Stimulated activated naive B cell treated with anti-CD40 and anti-IgM and Interleukin-4, amounts not matched to agents 10 μg/mL and 1 μg/mL and 100 μg/mL, for 72 hours (primary cell): Measurements from ENCODE around the gene KMT2A.

ENCODE experiments used
- ATAC-seq, 2 donors: fragments of 150-1000 bp; cut with Tn5 transposase; replicated peaks; 2 replicates each; pipeline ENCODE4 v1.10.0; 2021; ENCODE audit warnings: moderate library complexity in 1 of 2
- DNase-seq: peaks from one replicate; pipeline ENCODE4 v3.0.0; 2021
- H3K27ac Mint-ChIP-seq: one replicate; pipeline ENCODE4 v1.8.0; 2022; ENCODE audit warnings: mild to moderate bottlenecking, mixed read lengths
- H3K27me3 Mint-ChIP-seq, 2 donors: one replicate each; pipeline ENCODE4 v1.8.0; 2022; ENCODE audit warnings: mixed read lengths in 2 of 2
- H3K36me3 Mint-ChIP-seq, 2 donors: one replicate each; pipeline ENCODE4 v1.8.0; 2022; ENCODE audit warnings: mixed read lengths in 2 of 2, mild to moderate bottlenecking in 1 of 2
- H3K4me1 Mint-ChIP-seq, 2 donors: one replicate each; pipeline ENCODE4 v1.8.0; 2022; ENCODE audit warnings: mixed read lengths in 2 of 2, mild to moderate bottlenecking in 1 of 2
- H3K4me3 Mint-ChIP-seq, 2 donors: one replicate each; pipeline ENCODE4 v1.8.0; 2022; ENCODE audit warnings: mild to moderate bottlenecking in 2 of 2, mixed read lengths in 2 of 2, moderate library complexity in 1 of 2
- H3K9me3 Mint-ChIP-seq, 2 donors: one replicate each; pipeline ENCODE4 v1.8.0; 2022; ENCODE audit warnings: mixed read lengths in 2 of 2, mild to moderate bottlenecking in 1 of 2

The KMT2A gene

GRCh38 chr11:118484405-118484804 lies 48.1 kb downstream of the KMT2A start:
- DNase-seq (no peak), ATAC-seq (no peak)
- H3K4me1 Mint-ChIP-seq, result no peaks in the 10 kb centered on the region
- no peaks in the 10 kb centered on the region for H3K9me3 Mint-ChIP-seq
- peak overlapping the region; percentile 25 for H3K27ac Mint-ChIP-seq
- H3K27me3 Mint-ChIP-seq, result no peaks in the 10 kb centered on the region
- H3K4me3 Mint-ChIP-seq, result no peak overlapping the region
- H3K36me3 Mint-ChIP-seq, result peaks cover 15 to 28% of the 10 kb centered on the region in 2 donors

GRCh38 chr11:118485273-118485672 lies 49.0 kb downstream of the KMT2A start:
- H3K27me3 Mint-ChIP-seq, result no peaks in the 10 kb centered on the region
- H3K4me1 Mint-ChIP-seq, result no peaks in the 10 kb centered on the region
- ATAC-seq (no peak), DNase-seq (no peak)
- H3K27ac Mint-ChIP-seq, result peak overlapping the region; percentile 3
- no peaks in the 10 kb centered on the region for H3K9me3 Mint-ChIP-seq
- peaks cover 15 to 28% of the 10 kb centered on the region in 2 donors for H3K36me3 Mint-ChIP-seq
- H3K4me3 Mint-ChIP-seq, result no peak overlapping the region

- Mint-ChIP-seq H3K4me3 (no peak overlapping the region), H3K9me3 (no peaks in the 10 kb centered on the region), H3K27me3 (no peaks in the 10 kb centered on the region), H3K4me1 (no peaks in the 10 kb centered on the region), H3K27ac (no peak overlapping the region), H3K36me3 (peaks cover 12 to 26% of the 10 kb centered on the region in 2 donors)
- DNase-seq, result peak; percentile 52
- ATAC-seq, result peak; percentile 61 to 67
Measured at GRCh38 chr11:118488480-118489109, 52.3 kb downstream of the KMT2A start.

- no peaks in the 10 kb centered on the region for H3K4me1 Mint-ChIP-seq
- no peaks in the 10 kb centered on the region for H3K9me3 Mint-ChIP-seq
- DNase-seq (no peak), ATAC-seq (no peak)
- no peak overlapping the region for H3K27ac Mint-ChIP-seq
- H3K27me3 Mint-ChIP-seq, result no peaks in the 10 kb centered on the region
- H3K36me3 Mint-ChIP-seq, result peaks cover 9 to 27% of the 10 kb centered on the region in 2 donors
- no peak overlapping the region for H3K4me3 Mint-ChIP-seq
Measured at GRCh38 chr11:118491041-118491440, 54.7 kb downstream of the KMT2A start.

GRCh38 chr11:118497831-118498230 lies 61.5 kb downstream of the KMT2A start:
- no peaks in the 10 kb centered on the region for H3K27me3 Mint-ChIP-seq
- H3K4me1 Mint-ChIP-seq, result no peaks in the 10 kb centered on the region
- peaks cover 27 to 55% of the 10 kb centered on the region in 2 donors for H3K36me3 Mint-ChIP-seq
- ATAC-seq (no peak), DNase-seq (no peak)
- no peak overlapping the region for H3K27ac Mint-ChIP-seq
- H3K9me3 Mint-ChIP-seq, result no peaks in the 10 kb centered on the region
- H3K4me3 Mint-ChIP-seq, result no peak overlapping the region

- no peak for DNase-seq
- peaks cover 48 to 70% of the 10 kb centered on the region in 2 donors for H3K36me3 Mint-ChIP-seq
- no peak overlapping the region for H3K4me3 Mint-ChIP-seq
- H3K4me1 Mint-ChIP-seq, result peaks cover 0 to 2% of the 10 kb centered on the region in 2 donors
- H3K27ac Mint-ChIP-seq, result peak overlapping the region; percentile 38
- H3K27me3 Mint-ChIP-seq, result no peaks in the 10 kb centered on the region
- no peak for ATAC-seq
- no peaks in the 10 kb centered on the region for H3K9me3 Mint-ChIP-seq
Measured at GRCh38 chr11:118503216-118503615, 66.9 kb downstream of the KMT2A start.

- ATAC-seq (no peak), DNase-seq (no peak)
- H3K4me3 Mint-ChIP-seq, result no peak overlapping the region
- H3K27me3 Mint-ChIP-seq, result no peaks in the 10 kb centered on the region
- peaks cover 33 to 41% of the 10 kb centered on the region in 2 donors for H3K36me3 Mint-ChIP-seq
- no peaks in the 10 kb centered on the region for H3K9me3 Mint-ChIP-seq
- H3K27ac Mint-ChIP-seq, result no peak overlapping the region
- no peaks in the 10 kb centered on the region for H3K4me1 Mint-ChIP-seq
Measured at GRCh38 chr11:118511601-118512000, 75.3 kb downstream of the KMT2A start.

GRCh38 chr11:118514103-118514502 lies 77.8 kb downstream of the KMT2A start:
- Mint-ChIP-seq H3K27me3 (no peaks in the 10 kb centered on the region), H3K4me1 (no peaks in the 10 kb centered on the region), H3K4me3 (no peak overlapping the region), H3K36me3 (peaks cover 29 to 42% of the 10 kb centered on the region in 2 donors), H3K9me3 (no peaks in the 10 kb centered on the region), H3K27ac (peak overlapping the region; percentile 4)
- DNase-seq (no peak), ATAC-seq (no peak)

- H3K27ac Mint-ChIP-seq, result no peak overlapping the region
- no peaks in the 10 kb centered on the region for H3K9me3 Mint-ChIP-seq
- ATAC-seq (no peak), DNase-seq (no peak)
- peaks cover 26 to 49% of the 10 kb centered on the region in 2 donors for H3K36me3 Mint-ChIP-seq
- no peak overlapping the region for H3K4me3 Mint-ChIP-seq
- H3K4me1 Mint-ChIP-seq, result peaks cover 2 to 5% of the 10 kb centered on the region in 2 donors
- no peaks in the 10 kb centered on the region for H3K27me3 Mint-ChIP-seq
Measured at GRCh38 chr11:118519549-118519948, 83.3 kb downstream of the KMT2A start.

GRCh38 chr11:118521892-118522311 lies 85.6 kb downstream of the KMT2A start:
- Mint-ChIP-seq H3K4me1 (peaks cover 7 to 9% of the 10 kb centered on the region in 2 donors), H3K27ac (no peak overlapping the region), H3K36me3 (peaks cover 23 to 34% of the 10 kb centered on the region in 2 donors), H3K4me3 (no peak overlapping the region), H3K9me3 (no peaks in the 10 kb centered on the region), H3K27me3 (no peaks in the 10 kb centered on the region)
- ATAC-seq (peak in 1 of 2 donors; percentile 61), DNase-seq (no peak)

- no peaks in the 10 kb centered on the region for H3K9me3 Mint-ChIP-seq
- DNase-seq (no peak), ATAC-seq (no peak)
- peaks cover 28 to 39% of the 10 kb centered on the region in 2 donors for H3K36me3 Mint-ChIP-seq
- H3K27ac Mint-ChIP-seq, result peak overlapping the region; percentile 62
- no peak overlapping the region for H3K4me3 Mint-ChIP-seq
- H3K4me1 Mint-ChIP-seq, result peaks cover 7 to 9% of the 10 kb centered on the region in 2 donors
- no peaks in the 10 kb centered on the region for H3K27me3 Mint-ChIP-seq
Measured at GRCh38 chr11:118522571-118523072, 86.3 kb downstream of the KMT2A start.

- Mint-ChIP-seq H3K9me3 (no peaks in the 10 kb centered on the region), H3K4me3 (no peak overlapping the region), H3K27ac (no peak overlapping the region), H3K27me3 (no peaks in the 10 kb centered on the region), H3K4me1 (peaks cover 11 to 13% of the 10 kb centered on the region in 2 donors), H3K36me3 (peaks cover 32 to 39% of the 10 kb centered on the region in 2 donors)
- no peak for DNase-seq
- ATAC-seq, result no peak
Measured at GRCh38 chr11:118524356-118524755, 88.1 kb downstream of the KMT2A start.

GRCh38 chr11:118524757-118525470 lies 88.6 kb downstream of the KMT2A start:
- no peak for DNase-seq

GRCh38 chr11:118526688-118527087 lies 90.4 kb downstream of the KMT2A start:
- peaks cover 27 to 28% of the 10 kb centered on the region in 2 donors for H3K4me1 Mint-ChIP-seq
- H3K36me3 Mint-ChIP-seq, result peaks cover 23 to 26% of the 10 kb centered on the region in 2 donors
- H3K27me3 Mint-ChIP-seq, result no peaks in the 10 kb centered on the region
- H3K27ac Mint-ChIP-seq, result no peak overlapping the region
- H3K9me3 Mint-ChIP-seq, result no peaks in the 10 kb centered on the region
- DNase-seq (no peak), ATAC-seq (no peak)
- no peak overlapping the region for H3K4me3 Mint-ChIP-seq

More at GRCh38 chr11:118524757-118525470, 88.6 kb downstream of the KMT2A start:
- Mint-ChIP-seq H3K4me3 (no peak overlapping the region), H3K4me1 (peaks cover 17 to 18% of the 10 kb centered on the region in 2 donors), H3K27ac (peak overlapping the region; percentile 69), H3K36me3 (peaks cover 29 to 33% of the 10 kb centered on the region in 2 donors), H3K9me3 (no peaks in the 10 kb centered on the region), H3K27me3 (no peaks in the 10 kb centered on the region)
- no peak for ATAC-seq

GRCh38 chr11:118527109-118527508 lies 90.8 kb downstream of the KMT2A start, which contains the start of gene TTC36:
Gene TTC36 (plus strand): TSS chr11:118527474. CDS start chr11:118527495, 21 bp downstream.
- H3K4me1 Mint-ChIP-seq, result peaks cover 30 to 32% of the 10 kb centered on the region in 2 donors

More at GRCh38 chr11:118527109-118527508, 90.8 kb downstream of the KMT2A start, which contains the start of gene TTC36:
- ATAC-seq (no peak), DNase-seq (no peak)
- Mint-ChIP-seq H3K27ac (no peak within 1 kb of the TSS), H3K27me3 (no peaks in the 10 kb centered on the region), H3K36me3 (peaks cover 23% of the 10 kb centered on the region in 2 donors), H3K9me3 (no peaks in the 10 kb centered on the region), H3K4me3 (no peak within 1 kb of the TSS)
